Omental fat pad (tissue), 4 donors: ENCODE data around the gene ME2. TPM values are rescaled to one million over a fixed set of nuclear protein-coding genes. Genes with fewer than 3 reads are reported as not detected.
"Not testable (repeated sequence)": the region's sequence is repeated elsewhere in the genome, so short reads cannot be mapped to it uniquely, and the experiment has no call there.

ENCODE experiments used
- ATAC-seq: fragments of 150-250 bp; one replicate; pipeline ENCODE4 v1.9.1; 2016; ENCODE audit warnings: mild to moderate bottlenecking, moderate library complexity; ENCODE audit not compliant: low FRiP score
- DNase-seq: peaks from one replicate; pipeline ENCODE4 v3.0.0-alpha.2; 2019; ENCODE audit warnings: low spot score
- total RNA-seq, 4 donors: library from RNA; depleted of rRNA; stranded (reverse); fragments of >200 nt; gene quantifications; one replicate each; pipeline ENCODE4 v1.1.0, GENCODE V29; 2016
- TF ChIP-seq, protein P1 (sequence below), 3 donors: fragments of 450-650 bp; IDR thresholded peaks; one replicate each; pipeline ENCODE4 v1.5.1; 2016 to 2017; ENCODE audit warnings: antibody characterized with exemption in 3 of 3, mild to moderate bottlenecking in 3 of 3, moderate library complexity in 2 of 3

ME2 gene
- total RNA-seq, 4 donors from 2014 or later: 35.7 to 75.4 (median 43.2) TPM

DNA sequence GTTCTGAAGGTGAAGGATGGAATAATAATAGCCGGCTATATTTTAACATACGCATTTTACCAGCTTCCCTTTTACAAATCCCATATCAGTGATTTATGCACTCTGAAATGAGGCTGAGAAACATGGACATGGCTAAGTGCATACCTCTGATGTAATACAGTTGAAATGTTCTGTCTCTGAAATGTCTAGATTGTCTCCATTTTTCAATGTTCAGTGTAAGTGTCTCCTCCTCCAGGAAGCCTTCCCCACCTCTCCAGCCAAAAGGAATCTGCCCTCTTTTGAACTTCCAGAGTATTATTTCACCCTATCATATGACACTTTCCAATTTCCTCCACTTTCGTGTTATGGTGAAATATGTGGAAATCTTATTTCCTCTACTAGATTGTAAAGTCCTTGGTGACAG is 29.5 kb upstream of the ME2 start:
- TF ChIP-seq, protein P1, sequence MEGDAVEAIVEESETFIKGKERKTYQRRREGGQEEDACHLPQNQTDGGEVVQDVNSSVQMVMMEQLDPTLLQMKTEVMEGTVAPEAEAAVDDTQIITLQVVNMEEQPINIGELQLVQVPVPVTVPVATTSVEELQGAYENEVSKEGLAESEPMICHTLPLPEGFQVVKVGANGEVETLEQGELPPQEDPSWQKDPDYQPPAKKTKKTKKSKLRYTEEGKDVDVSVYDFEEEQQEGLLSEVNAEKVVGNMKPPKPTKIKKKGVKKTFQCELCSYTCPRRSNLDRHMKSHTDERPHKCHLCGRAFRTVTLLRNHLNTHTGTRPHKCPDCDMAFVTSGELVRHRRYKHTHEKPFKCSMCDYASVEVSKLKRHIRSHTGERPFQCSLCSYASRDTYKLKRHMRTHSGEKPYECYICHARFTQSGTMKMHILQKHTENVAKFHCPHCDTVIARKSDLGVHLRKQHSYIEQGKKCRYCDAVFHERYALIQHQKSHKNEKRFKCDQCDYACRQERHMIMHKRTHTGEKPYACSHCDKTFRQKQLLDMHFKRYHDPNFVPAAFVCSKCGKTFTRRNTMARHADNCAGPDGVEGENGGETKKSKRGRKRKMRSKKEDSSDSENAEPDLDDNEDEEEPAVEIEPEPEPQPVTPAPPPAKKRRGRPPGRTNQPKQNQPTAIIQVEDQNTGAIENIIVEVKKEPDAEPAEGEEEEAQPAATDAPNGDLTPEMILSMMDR (IDR thresholded peaks at IDR 0.05): no peak
- DNase-seq (no peak), ATAC-seq (no peak)

DNA sequence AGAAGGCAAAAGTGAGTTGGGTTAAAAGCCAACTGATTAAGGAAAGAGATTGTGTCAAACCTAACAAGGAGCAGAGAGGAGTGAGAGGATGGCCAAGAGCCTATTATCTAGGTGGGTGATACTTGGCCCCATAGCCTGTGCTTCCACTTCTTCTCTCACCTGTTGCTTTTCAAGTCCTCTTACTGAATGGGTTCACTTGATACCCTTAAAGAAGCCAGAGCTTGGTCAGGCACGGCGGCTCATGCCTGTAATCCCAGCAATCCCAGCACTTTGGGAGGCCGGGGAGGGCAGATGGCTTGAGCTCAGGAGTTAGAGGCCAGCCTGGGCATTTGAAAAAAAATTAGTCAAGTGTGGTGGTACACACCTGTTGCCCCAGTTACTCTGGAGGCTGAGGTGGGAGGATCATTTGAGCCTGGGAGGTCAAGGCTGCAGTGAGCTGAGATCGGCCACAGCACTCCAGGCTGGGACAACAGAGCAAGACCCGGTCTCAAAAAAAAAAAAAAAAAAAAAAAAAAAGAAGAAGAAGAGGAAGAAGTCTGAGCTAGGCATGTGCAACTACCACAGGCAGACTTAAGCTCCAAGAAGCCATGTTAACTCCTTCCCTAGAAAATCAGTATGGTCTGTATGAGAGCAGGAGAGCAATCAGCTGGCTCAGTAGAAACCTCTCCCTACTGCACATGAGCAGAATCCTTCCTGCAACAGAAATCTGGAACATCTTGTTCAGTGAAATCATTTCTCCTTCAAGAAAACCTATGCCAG is 28.4 kb upstream of the ME2 start:
- TF ChIP-seq, protein P1 (IDR thresholded peaks at IDR 0.05): no peak
- ATAC-seq: no peak

DNA sequence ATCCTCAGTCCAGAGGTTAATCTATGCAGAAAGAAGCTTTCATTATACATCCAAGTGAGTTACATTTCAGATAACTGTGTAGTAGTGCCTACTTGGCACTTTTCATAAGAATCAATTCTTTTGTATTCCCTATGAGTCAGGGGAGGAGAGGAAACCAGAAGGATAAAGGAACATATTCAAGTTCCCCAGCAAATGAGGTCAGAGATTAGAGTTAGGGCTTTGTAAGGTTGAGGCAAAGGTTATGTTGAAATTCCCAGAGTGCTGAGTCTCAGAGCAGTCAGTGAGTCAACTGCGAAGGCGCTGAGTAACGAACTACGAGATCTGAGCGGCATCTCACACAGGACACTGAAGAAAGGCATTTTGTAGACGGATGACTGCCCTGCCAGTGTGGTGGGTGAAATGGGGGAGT is 25.1 kb upstream of the ME2 start:
- TF ChIP-seq, protein P1 (IDR thresholded peaks at IDR 0.05): no peak
- DNase-seq: no peak
- ATAC-seq: peak; percentile 69

More for the DNA sequence above, 28.4 kb upstream of the ME2 start:
- DNase-seq: no peak

DNA sequence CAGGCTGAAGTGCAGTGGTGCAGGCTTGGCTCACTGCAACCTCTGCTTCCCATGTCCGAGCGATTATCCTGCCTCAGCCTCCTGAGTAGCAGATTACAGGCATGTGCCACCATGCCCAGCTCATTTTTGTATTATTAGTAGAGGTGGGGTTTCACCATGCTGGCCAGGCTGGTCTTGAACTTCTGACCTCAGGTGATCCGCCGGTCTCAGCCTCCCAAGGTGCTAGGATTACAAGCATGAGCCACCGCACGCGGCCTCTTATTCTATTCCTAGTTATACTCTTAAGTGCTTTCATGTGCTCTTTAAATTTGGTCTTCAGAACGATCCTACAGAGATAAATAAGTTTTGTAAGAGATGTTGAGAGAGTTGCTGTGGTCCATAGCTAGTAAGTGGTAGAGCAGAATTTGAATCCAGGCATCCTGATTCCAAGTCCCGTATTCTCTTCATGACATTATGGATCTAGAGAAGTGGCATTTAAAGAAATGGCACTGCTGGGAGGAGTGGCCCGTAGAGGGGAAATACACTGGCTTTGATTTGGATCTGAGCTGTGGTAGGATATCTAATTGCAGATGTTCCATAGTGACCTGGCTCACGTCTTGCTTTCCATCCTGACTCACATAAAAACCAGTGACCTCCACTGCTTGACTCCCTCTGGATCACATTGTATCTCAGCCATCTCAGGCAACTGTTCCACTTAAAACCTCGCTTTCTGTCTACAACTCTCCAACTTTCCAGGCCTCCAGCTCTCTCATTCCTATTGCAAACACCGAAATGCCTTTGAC is 22.8 kb upstream of the ME2 start:
- ATAC-seq (no peak), DNase-seq (no peak)
- TF ChIP-seq, protein P1 (IDR thresholded peaks at IDR 0.05): no peak

DNA sequence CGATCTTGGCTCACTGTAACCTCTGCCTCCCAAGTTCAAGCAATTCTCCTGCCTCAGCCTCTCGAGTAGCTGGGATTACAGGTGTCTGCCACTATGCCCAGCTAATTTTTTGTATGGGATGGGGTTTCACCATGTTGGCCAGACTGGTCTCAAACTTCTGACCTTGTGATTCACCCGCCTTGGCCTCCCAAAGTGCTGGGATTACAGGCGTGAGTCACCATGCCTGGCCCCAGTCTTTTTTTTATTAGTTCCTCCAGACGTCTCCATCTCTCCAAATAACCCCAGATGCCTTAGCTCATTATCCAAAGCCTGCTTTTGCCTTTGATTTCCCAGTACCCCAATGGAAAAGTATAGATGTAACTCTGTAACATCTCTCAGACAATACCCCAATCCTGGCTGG is 21.8 kb upstream of the ME2 start:
- not testable (repeated sequence) for DNase-seq, ATAC-seq

DNA sequence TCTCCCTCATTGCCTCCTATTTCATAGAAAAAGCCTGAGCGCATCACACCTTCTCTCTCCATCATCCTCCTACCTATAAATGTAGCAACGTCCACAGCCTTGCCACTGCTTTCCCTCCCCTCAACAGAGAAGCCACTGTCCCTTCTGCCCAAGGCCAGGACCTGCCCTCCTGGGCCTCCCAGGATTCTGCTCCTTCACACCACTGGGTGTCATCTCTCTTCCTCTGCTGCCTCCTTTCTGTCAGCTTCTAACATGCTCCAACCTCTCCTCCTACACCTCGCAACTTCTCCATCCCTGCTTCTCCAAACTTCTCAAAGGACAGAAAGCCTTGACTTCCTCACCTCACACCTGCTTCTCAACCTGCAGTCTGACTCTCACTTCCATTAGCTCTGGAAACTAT is 21.2 kb upstream of the ME2 start:
- ATAC-seq (no peak), DNase-seq (no peak)
- TF ChIP-seq, protein P1 (IDR thresholded peaks at IDR 0.05): no peak

DNA sequence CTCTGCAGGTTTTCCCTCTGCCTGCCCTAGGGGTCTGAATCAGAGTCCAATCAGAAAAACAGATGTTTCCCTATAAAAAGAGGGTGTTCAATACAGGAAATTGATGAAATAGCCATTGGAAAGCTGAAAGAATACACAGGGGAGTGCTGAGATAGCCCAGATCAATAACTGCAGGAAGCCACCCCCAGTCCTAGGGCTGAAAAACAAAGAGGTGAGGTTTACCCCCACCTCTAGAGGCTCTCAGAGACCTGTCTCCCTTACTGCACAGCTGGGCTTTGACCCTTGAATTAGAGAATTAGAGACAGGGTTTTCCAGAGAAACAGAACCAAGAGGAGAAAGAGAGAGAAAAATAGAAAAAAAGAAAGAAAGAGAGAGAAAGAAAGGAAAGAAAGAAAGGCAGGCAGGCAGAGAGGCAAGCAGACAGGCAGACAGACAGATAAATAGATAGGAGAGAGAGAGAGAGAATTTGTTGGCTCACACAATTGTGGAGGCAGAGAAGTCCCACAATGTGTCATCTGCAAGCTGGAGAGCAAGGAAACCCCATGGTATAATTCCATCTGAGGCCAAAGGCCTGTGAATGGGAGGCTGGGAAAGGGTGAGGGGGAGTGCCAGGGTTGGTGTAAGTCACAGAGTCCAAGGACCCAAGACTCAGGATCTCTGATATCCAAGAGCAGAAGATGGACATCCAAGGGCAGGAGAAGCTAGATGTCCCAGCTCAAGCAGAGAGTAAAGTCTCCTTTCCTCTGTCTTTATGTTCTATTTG is 18.9 kb upstream of the ME2 start:
- no peak for DNase-seq
- TF ChIP-seq, protein P1 (IDR thresholded peaks at IDR 0.05): no peak

More for the DNA sequence above, 18.9 kb upstream of the ME2 start:
- no peak for ATAC-seq
